Caco-2 (cell line): ENCODE results near the gene MAD1L1. TPM values are rescaled to one million over a fixed set of nuclear protein-coding genes. Genes with fewer than 3 reads are reported as not detected.

Experiments
- BruUV-seq: library from RNA; stranded (reverse); fragments of 400-500 nt; replicated peaks from 2 replicates; lab custom pipeline; 2021; lab: Mats Ljungman, UMichigan
- CTCF ChIA-PET: fragments of 300-600 bp; sonication (Branson Sonifier 250); formaldehyde crosslinking; loops from one replicate; lab custom pipeline; 2022; ENCODE audit warnings: antibody characterized with exemption; lab: Charles Lee
- POLR2A ChIA-PET: fragments of 300-600 bp; sonication (Branson Sonifier 250); formaldehyde crosslinking; loops from one replicate; lab custom pipeline; 2022; ENCODE audit warnings: antibody characterized with exemption; lab: Charles Lee
- DNase-seq, 2 experiments: peaks; one replicate each; pipeline versions ENCODE4 v3.0.0 to v3.0.0-alpha.2; 2020 to 2022
- H3K27me3 ChIP-seq: replicated peaks from 2 replicates; pipeline ENCODE4 v1.6.0; 2011; ENCODE audit warnings: low read length; ENCODE audit not compliant: control insufficient read depth, insufficient read depth
- H3K36me3 ChIP-seq: 2 replicates; pipeline ENCODE4 v1.5.1; 2011; ENCODE audit warnings: low read length; ENCODE audit not compliant: control insufficient read depth, insufficient read depth
- H3K4me1 ChIP-seq: fragments of 250-450 bp; sonication (Bioruptor Pico); 2 replicates; pipeline ENCODE4 v1.5.1; 2020; ENCODE audit warnings: mild to moderate bottlenecking
- H3K4me3 ChIP-seq: 2 replicates; pipeline ENCODE4 v1.5.1; 2011; ENCODE audit warnings: low read depth, mild to moderate bottlenecking, control low read depth, low read length
- H3K9me3 ChIP-seq: fragments of 250-450 bp; sonication (Bioruptor Pico); 2 replicates; pipeline ENCODE4 v1.5.1; 2020; ENCODE audit warnings: mild to moderate bottlenecking, moderate library complexity
- H3K27ac Mint-ChIP-seq: one replicate; pipeline ENCODE4 v1.8.0; 2022; ENCODE audit warnings: mixed read lengths; ENCODE audit not compliant: unreplicated experiment
- H3K27me3 Mint-ChIP-seq: one replicate; pipeline ENCODE4 v1.8.0; 2022; ENCODE audit warnings: mixed read lengths; ENCODE audit not compliant: insufficient read depth, unreplicated experiment
- H3K36me3 Mint-ChIP-seq: one replicate; pipeline ENCODE4 v1.8.0; 2022; ENCODE audit warnings: mild to moderate bottlenecking, mixed read lengths; ENCODE audit not compliant: insufficient read depth, unreplicated experiment
- H3K4me1 Mint-ChIP-seq: one replicate; pipeline ENCODE4 v1.8.0; 2022; ENCODE audit warnings: low read depth, mixed read lengths; ENCODE audit not compliant: unreplicated experiment
- H3K4me3 Mint-ChIP-seq: one replicate; pipeline ENCODE4 v1.8.0; 2022; ENCODE audit warnings: mild to moderate bottlenecking, moderate library complexity, mixed read lengths; ENCODE audit not compliant: unreplicated experiment
- H3K9me3 Mint-ChIP-seq: one replicate; pipeline ENCODE4 v1.8.0; 2022; ENCODE audit warnings: mixed read lengths; ENCODE audit not compliant: unreplicated experiment
- intact Hi-C: fragments of 100-400 bp; cut with micrococcal nuclease; formaldehyde crosslinking; loops from one replicate; pipeline ENCODE4 v1.10.0; 2022; ENCODE audit not compliant: unreplicated experiment
- total RNA-seq: library from RNA; stranded (reverse); gene quantifications from 2 replicates; pipeline ENCODE4 v1.2.3, GENCODE V29; 2022
- TF ChIP-seq, protein P1 (sequence below), 2 experiments: fragments of 200-600 bp in 1 of 2; IDR thresholded peaks; 1 replicate in 1 of 2; 2 replicates in 1 of 2; pipeline versions ENCODE4 v1.5.1 to v1.8.0; 2011 to 2022; ENCODE audit warnings: antibody characterized with exemption in 1 of 2, control low read depth in 1 of 2, inconsistent platforms in 1 of 2, low read depth in 1 of 2, low read length in 1 of 2, mild to moderate bottlenecking in 1 of 2, moderate library complexity in 1 of 2; ENCODE audit not compliant: insufficient read depth in 1 of 2, severe bottlenecking in 1 of 2, unreplicated experiment in 1 of 2

The MAD1L1 gene
- total RNA-seq, 1 experiment from 2014 or later, result 58.6 TPM

DNA sequence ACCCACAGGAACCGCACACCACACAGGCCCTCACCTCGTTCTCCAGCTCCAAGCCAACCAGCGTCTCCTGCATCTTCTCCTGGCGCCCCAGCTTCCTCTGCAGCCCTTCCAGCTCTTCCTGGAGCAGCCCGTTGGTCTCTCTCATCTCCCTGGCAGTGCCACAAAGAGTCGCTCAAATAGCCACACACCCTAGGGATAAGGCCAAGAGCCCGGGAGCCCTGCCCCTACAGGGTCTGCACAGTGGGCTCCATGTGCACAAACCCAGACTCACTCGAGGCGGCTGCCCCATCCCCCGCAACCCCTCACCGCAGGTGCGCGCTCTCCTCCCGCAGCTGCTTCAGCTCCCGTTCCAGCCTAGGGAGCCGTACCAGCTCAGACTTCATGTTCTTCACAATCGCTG, 16.9 kb downstream of the MAD1L1 start:
- CTCF ChIA-PET, result no interaction called here
- H3K27me3 Mint-ChIP-seq, result no peaks in the 10 kb centered on the region
- no peak overlapping the region for H3K4me3 Mint-ChIP-seq
- no peaks in the 10 kb centered on the region for H3K4me1 Mint-ChIP-seq
- BruUV-seq, result no TSS peak
- Histone ChIP-seq H3K4me1 (no peaks in the 10 kb centered on the region), H3K4me3 (no peak overlapping the region), H3K36me3 (peaks cover 7% of the 10 kb centered on the region), H3K27me3 (no peaks in the 10 kb centered on the region), H3K9me3 (no peaks in the 10 kb centered on the region)
- peaks cover 71% of the 10 kb centered on the region for H3K36me3 Mint-ChIP-seq
- POLR2A ChIA-PET, result no interaction called here
- intact Hi-C loops, result no loop called here
- no peak for DNase-seq
- H3K9me3 Mint-ChIP-seq, result no peaks in the 10 kb centered on the region
- no peak overlapping the region for H3K27ac Mint-ChIP-seq
- TF ChIP-seq, protein P1, sequence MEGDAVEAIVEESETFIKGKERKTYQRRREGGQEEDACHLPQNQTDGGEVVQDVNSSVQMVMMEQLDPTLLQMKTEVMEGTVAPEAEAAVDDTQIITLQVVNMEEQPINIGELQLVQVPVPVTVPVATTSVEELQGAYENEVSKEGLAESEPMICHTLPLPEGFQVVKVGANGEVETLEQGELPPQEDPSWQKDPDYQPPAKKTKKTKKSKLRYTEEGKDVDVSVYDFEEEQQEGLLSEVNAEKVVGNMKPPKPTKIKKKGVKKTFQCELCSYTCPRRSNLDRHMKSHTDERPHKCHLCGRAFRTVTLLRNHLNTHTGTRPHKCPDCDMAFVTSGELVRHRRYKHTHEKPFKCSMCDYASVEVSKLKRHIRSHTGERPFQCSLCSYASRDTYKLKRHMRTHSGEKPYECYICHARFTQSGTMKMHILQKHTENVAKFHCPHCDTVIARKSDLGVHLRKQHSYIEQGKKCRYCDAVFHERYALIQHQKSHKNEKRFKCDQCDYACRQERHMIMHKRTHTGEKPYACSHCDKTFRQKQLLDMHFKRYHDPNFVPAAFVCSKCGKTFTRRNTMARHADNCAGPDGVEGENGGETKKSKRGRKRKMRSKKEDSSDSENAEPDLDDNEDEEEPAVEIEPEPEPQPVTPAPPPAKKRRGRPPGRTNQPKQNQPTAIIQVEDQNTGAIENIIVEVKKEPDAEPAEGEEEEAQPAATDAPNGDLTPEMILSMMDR (IDR thresholded peaks at IDR 0.05; ENCODE audit: insufficient read depth in 1 of 2, low read depth in 1 of 2, low read length in 1 of 2, severe bottlenecking in 1 of 2, unreplicated experiment in 1 of 2), result no peak

DNA sequence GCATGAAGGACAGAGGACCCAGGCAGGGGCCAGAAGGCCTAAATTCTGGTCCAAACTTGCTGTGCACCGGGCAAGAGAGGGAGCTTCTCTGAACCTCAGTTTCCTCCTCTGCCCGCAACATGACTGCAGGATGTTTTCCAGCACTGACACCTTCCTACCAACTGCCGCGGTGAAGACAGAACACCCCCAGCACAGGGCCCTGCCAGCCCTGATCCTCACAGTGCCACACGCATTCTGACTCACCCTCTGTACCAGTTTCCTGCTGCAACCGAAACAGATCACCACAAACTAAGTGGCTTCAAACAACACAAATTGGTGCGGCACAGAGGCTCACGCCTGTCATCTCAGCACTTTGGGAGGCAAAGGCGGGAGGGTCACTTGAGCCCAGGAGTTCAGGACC, 18.1 kb downstream of the MAD1L1 start:
- Histone ChIP-seq H3K9me3 (no peaks in the 10 kb centered on the region), H3K27me3 (no peaks in the 10 kb centered on the region), H3K36me3 (peaks cover 6% of the 10 kb centered on the region), H3K4me1 (no peaks in the 10 kb centered on the region), H3K4me3 (no peak overlapping the region)
- Mint-ChIP-seq H3K27me3 (no peaks in the 10 kb centered on the region), H3K9me3 (no peaks in the 10 kb centered on the region), H3K36me3 (peaks cover 71% of the 10 kb centered on the region), H3K4me1 (no peaks in the 10 kb centered on the region), H3K4me3 (no peak overlapping the region), H3K27ac (no peak overlapping the region)
- DNase-seq, result no peak
- CTCF ChIA-PET, result no interaction called here
- POLR2A ChIA-PET, result no interaction called here
- BruUV-seq, result no TSS peak
- intact Hi-C loops, result no loop called here
- TF ChIP-seq, protein P1 (IDR thresholded peaks at IDR 0.05; ENCODE audit: insufficient read depth in 1 of 2, low read depth in 1 of 2, low read length in 1 of 2, severe bottlenecking in 1 of 2, unreplicated experiment in 1 of 2), result no peak

GRCh38 chr7:2213551-2214215, 19.1 kb downstream of the MAD1L1 start:
- peaks cover 10% of the 10 kb centered on the region for H3K36me3 ChIP-seq
- intact Hi-C loops, result no loop called here
- H3K27me3 Mint-ChIP-seq, result no peaks in the 10 kb centered on the region
- TF ChIP-seq, protein P1 (IDR thresholded peaks at IDR 0.05; ENCODE audit: insufficient read depth in 1 of 2, low read depth in 1 of 2, low read length in 1 of 2, severe bottlenecking in 1 of 2, unreplicated experiment in 1 of 2), result no peak
- peaks cover 73% of the 10 kb centered on the region for H3K36me3 Mint-ChIP-seq
- no peaks in the 10 kb centered on the region for H3K9me3 ChIP-seq
- no peak overlapping the region for H3K4me3 ChIP-seq
- H3K4me3 Mint-ChIP-seq, result no peak overlapping the region
- no peaks in the 10 kb centered on the region for H3K9me3 Mint-ChIP-seq
- H3K4me1 ChIP-seq, result no peaks in the 10 kb centered on the region
- ChIA-PET POLR2A (interaction anchor here (0.6 kb wide), 1 partner anchor 35 kb away, joined by 4 read pairs; no protein-coding TSS in a partner anchor), CTCF (interaction anchor here (0.7 kb wide), 1 partner anchor 135 kb away, joined by 3 read pairs; no protein-coding TSS in a partner anchor)
- H3K4me1 Mint-ChIP-seq, result no peaks in the 10 kb centered on the region
- BruUV-seq, result no TSS peak
- H3K27me3 ChIP-seq, result no peaks in the 10 kb centered on the region
- DNase-seq, result no peak
- H3K27ac Mint-ChIP-seq, result no peak overlapping the region
